AG04449 (cell line): ENCODE results near the gene DDAH2.

Experiments used
- CTCF ChIA-PET: fragments of 350-600 bp; formaldehyde crosslinking; extraction: SDS; loops from one replicate; lab custom pipeline; 2021; ENCODE audit warnings: antibody characterized with exemption; lab: Yijun Ruan, JAX
- POLR2A ChIA-PET: fragments of 400-600, 350-600 bp; formaldehyde crosslinking; extraction: SDS; loops from one replicate; lab custom pipeline; 2020; ENCODE audit warnings: antibody characterized with exemption, inconsistent platforms; lab: Yijun Ruan, JAX
- DNase-seq: peaks from one replicate; pipeline ENCODE4 v3.0.0-alpha.2; 2010; ENCODE audit warnings: low read depth, low spot score
- H3K4me3 ChIP-seq: 2 replicates; pipeline ENCODE4 v1.5.1; 2011; ENCODE audit warnings: low read depth, mild to moderate bottlenecking, control low read depth, low read length
- CTCF ChIP-seq: IDR thresholded peaks from one replicate; pipeline ENCODE4 v1.5.1; 2011; ENCODE audit warnings: mild to moderate bottlenecking, moderate library complexity, low read length, control low read depth, inconsistent platforms; ENCODE audit not compliant: insufficient read depth; ENCODE audit errors: missing control alignments

The DDAH2 gene

GRCh38 chr6:31727034-31727716 is 1.9 kb downstream of the DDAH2 start:
- DNase-seq, result no peak
- no peak overlapping the region for H3K4me3 ChIP-seq
- ChIA-PET CTCF (interaction anchor here (0.9 to 1.6 kb wide), 3 partner anchors 13 to 64 kb away, joined by 3 to 4 read pairs (median 3); no protein-coding TSS in a partner anchor), POLR2A (interaction anchor here (1.6 to 3.9 kb wide), 2 partner anchors 15 to 100 kb away, joined by 5 to 16 read pairs; partner anchors contain the start of gene HSPA1B)
- TF ChIP-seq CTCF, result no peak

GRCh38 chr6:31725502-31726350 is 3.4 kb downstream of the DDAH2 start:
- DNase-seq, result no peak
- CTCF ChIA-PET, result interaction anchor here (1.6 kb wide), 1 partner anchor 10 kb away, joined by 3 read pairs; no protein-coding TSS in a partner anchor
- POLR2A ChIA-PET, result interaction anchor here (1.4 kb wide), 1 partner anchor 102 kb away, joined by 3 read pairs; the partner anchor contains the start of gene HSPA1B
- no peak for TF ChIP-seq CTCF
- no peak overlapping the region for H3K4me3 ChIP-seq

GRCh38 chr6:31723980-31724691 is 5.0 kb downstream of the DDAH2 start:
- DNase-seq, result no peak
- ChIA-PET CTCF (interaction anchor here (0.6 to 1.6 kb wide), 4 partner anchors 11 to 107 kb away, joined by 3 to 8 read pairs (median 4); no protein-coding TSS in a partner anchor), POLR2A (interaction anchor here (1.1 kb wide), 1 partner anchor 29 kb away, joined by 5 read pairs; no protein-coding TSS in a partner anchor)
- no peak for TF ChIP-seq CTCF
- H3K4me3 ChIP-seq, result no peak overlapping the region

- no peak for TF ChIP-seq CTCF
- CTCF ChIA-PET, result interaction anchor here (1.0 to 1.6 kb wide), 3 partner anchors 47 to 229 kb away, joined by 4 to 8 read pairs (median 4); no protein-coding TSS in a partner anchor
Observed at GRCh38 chr6:31723245-31723979, 5.7 kb downstream of the DDAH2 start, which contains the start of gene MPIG6B. Gene MPIG6B, plus strand, starts transcription at chr6:31723373. Its CDS starts 11 bp downstream, at chr6:31723384.

GRCh38 chr6:31722173-31722572 is 6.9 kb downstream of the DDAH2 start:
- POLR2A ChIA-PET, result no interaction called here
- H3K4me3 ChIP-seq, result no peak overlapping the region
- no peak for DNase-seq
- TF ChIP-seq CTCF, result no peak
- CTCF ChIA-PET, result interaction anchor here (0.9 to 1.2 kb wide), 2 partner anchors 108 to 230 kb away, joined by 4 read pairs; no protein-coding TSS in a partner anchor

More at GRCh38 chr6:31723245-31723979, 5.7 kb downstream of the DDAH2 start, which contains the start of gene MPIG6B:
- H3K4me3 ChIP-seq, result no peak within 1 kb of the TSS
- no peak for DNase-seq
- POLR2A ChIA-PET, result no interaction called here
